Rectal smooth muscle tissue (tissue), 1 donor: ENCODE measurements around the gene TMEM200A.

Source experiments
- H3K27ac ChIP-seq: one replicate; pipeline ENCODE4 v1.7.0; 2013; ENCODE audit warnings: low read depth, low read length, inconsistent platforms
- H3K27me3 ChIP-seq: one replicate; pipeline ENCODE4 v1.7.0; 2013; ENCODE audit warnings: low read length; ENCODE audit not compliant: control insufficient read depth, insufficient read depth
- H3K36me3 ChIP-seq: one replicate; pipeline ENCODE4 v1.7.0; 2013; ENCODE audit warnings: low read length; ENCODE audit not compliant: control insufficient read depth, insufficient read depth
- H3K4me1 ChIP-seq: one replicate; pipeline ENCODE4 v1.7.0; 2013; ENCODE audit warnings: low read length; ENCODE audit not compliant: control insufficient read depth, insufficient read depth
- H3K4me3 ChIP-seq: one replicate; pipeline ENCODE4 v1.7.0; 2013; ENCODE audit warnings: low read length
- H3K9ac ChIP-seq: one replicate; pipeline ENCODE4 v1.7.0; 2013; ENCODE audit warnings: low read length

TMEM200A gene

DNA sequence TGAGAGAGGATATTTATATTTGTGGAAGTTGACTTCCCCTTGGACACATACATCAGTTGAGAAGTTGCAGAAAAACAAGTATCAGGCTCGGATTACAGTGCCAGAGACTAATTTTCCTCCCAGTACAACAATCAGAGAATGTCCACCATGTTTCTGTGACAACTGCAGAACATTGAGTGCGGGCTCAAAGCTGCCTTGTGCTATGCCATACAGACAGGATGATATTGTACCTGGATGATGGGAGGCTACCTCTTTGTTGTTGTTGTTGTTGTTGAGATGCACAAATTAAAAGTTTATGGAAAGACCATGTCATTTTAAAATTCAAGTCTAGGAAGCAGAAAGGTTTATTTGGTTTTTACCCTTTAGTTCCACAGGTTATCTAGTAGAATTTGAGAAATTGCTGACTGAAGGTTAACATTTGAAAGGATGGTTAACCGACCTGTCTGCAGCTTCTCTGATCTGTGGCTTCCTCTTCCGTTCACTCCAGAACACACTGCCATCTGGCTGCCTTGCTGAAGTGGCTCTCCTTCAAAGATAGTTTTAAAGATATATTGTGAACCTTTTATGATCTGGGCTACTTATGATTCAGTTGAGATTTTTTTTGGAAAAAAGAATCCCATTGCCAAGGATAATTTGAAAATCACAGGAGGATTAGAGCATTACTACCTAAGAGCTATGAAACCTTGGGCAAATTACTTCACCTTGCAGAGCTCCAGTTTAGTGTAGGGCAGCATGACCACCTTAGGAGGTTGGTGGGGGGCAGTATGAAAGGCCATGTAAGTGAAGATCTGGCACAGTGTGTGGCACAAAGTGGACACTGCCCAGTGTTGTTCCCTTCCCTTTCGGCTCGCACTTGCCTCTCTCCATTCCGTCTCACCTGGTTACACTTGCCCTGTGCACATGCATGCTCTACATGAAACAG, 15.9 kb downstream of the TMEM200A start:
- Histone ChIP-seq H3K4me3 (no peak overlapping the region), H3K4me1 (no peaks in the 10 kb centered on the region), H3K27ac (no peak overlapping the region), H3K9ac (no peak overlapping the region), H3K36me3 (no peaks in the 10 kb centered on the region), H3K27me3 (no peaks in the 10 kb centered on the region)

DNA sequence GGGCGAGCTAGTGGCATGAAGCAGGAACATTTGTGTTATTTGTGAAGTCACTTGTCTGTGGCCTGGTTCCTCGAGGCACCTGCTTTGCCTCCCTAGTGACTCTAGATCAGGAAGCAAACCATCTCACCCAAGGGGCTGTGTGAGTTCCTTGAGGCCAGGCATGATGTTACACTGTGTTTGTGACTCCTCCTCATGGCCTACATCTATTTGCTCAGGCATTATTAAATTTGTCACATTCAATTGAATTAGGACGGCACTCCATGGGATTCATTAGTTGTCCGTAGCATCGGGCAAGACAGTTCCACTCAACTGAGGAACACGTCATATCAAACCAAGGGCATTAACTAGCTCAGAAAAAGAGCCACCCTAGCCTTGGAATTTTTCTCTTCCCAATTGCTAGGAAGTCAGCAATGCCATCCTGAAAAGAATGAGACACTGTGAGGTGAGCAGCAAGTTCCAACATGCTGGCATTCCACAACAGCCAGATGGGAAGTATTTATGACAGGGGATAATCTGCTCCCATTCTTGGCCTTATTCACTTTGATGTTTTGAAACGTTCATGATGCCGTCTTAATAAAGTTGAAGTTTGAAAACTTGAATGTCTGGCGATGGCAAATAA, 17.2 kb downstream of the TMEM200A start:
- Histone ChIP-seq H3K9ac (no peak overlapping the region), H3K4me3 (no peak overlapping the region), H3K36me3 (no peaks in the 10 kb centered on the region)

DNA sequence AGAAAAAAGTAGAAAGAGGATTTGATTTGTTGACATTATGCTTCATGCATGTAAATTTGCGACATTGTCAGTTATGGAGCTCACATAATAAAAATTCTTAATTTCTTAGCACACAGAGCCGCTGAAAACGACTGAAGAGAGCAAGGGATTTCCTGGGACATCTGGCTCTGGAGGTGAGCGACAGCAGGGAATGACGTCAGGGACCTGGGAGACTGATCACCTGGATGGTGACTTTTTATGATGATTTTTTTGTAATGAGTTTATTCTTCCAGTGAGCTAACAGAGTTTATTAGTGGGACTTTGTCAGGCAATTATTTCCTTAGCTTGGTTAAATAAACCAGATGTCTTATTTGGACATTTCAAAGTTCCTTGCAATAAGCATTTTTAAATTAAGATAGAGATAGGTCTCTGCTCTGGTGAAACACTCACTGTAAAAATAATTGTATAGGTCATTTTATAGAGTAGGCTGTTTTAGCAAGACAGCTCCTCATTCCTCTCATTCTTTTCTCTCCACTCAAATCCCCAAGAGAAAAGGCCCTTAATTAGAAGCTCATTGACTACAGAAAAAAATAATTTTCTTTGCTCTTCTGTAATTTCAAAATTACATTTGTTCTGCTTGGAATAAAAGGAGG, 19.4 kb downstream of the TMEM200A start:
- Histone ChIP-seq H3K9ac (no peak overlapping the region), H3K27me3 (no peaks in the 10 kb centered on the region), H3K4me1 (no peaks in the 10 kb centered on the region), H3K27ac (no peak overlapping the region), H3K36me3 (no peaks in the 10 kb centered on the region), H3K4me3 (no peak overlapping the region)

More for the DNA sequence above, 17.2 kb downstream of the TMEM200A start:
- Histone ChIP-seq H3K27ac (no peak overlapping the region), H3K27me3 (no peaks in the 10 kb centered on the region), H3K4me1 (no peaks in the 10 kb centered on the region)

DNA sequence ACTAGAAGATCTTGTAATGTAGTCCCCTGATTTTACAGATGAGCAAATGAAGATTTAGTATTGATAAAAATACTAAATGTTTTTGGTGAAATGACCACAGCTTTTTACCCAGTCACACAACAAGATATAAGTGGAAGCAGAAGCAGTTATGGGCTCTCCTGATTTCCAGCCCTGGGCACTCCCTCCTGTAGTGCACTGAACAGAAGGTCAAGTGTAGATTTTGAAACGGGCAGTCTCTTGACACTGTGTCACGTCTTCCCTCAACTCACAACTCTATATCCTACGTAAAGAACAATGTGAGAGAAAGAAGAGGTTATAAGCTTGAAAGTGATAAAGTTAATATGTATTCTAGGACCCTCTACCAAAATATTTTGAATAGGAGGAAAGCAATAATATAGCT, 23.3 kb downstream of the TMEM200A start:
- Histone ChIP-seq H3K27me3 (no peaks in the 10 kb centered on the region), H3K4me1 (no peaks in the 10 kb centered on the region), H3K9ac (no peak overlapping the region), H3K36me3 (no peaks in the 10 kb centered on the region), H3K27ac (no peak overlapping the region), H3K4me3 (no peak overlapping the region)

DNA sequence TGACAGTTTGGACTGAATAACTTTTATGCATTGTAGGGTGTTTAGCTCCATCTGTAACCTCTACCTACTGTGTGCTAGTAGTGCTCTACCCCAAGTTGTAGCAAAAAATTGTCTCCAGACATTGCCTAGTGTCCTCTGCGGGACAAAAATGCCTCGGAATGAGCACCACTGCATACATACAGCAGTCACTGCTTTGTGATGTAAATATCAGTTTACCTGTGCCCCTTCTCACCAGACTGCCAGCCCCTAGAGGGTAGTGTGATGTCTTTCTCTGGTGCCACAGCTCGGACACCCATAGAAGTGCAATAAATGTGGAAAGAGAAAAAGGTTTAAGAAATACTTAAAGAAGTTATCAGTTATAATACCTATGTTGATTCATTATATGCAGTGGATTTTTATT, 25.1 kb downstream of the TMEM200A start:
- Histone ChIP-seq H3K36me3 (no peaks in the 10 kb centered on the region), H3K27ac (no peak overlapping the region), H3K4me3 (no peak overlapping the region), H3K27me3 (no peaks in the 10 kb centered on the region), H3K9ac (no peak overlapping the region), H3K4me1 (no peaks in the 10 kb centered on the region)

DNA sequence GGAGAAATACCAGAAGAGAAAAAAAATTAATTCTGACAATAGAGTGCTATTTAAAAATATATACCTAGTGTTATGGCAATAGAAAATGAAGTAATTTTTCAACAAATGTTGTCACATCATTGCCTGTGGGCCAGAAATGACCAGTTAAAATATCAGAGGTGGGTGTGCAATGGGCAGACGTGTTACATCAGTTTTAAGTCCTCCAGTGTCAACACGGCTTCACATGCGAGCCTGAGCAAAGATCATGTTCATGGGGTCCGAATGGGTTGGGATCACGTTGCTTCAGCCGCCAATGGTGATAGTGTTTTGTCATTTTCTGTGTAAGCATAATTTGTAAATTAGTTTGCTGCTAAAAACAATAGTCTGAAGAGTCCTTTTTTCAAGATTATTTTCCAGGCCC, 27.5 kb downstream of the TMEM200A start:
- H3K36me3 ChIP-seq = no peaks in the 10 kb centered on the region
- no peaks in the 10 kb centered on the region for H3K4me1 ChIP-seq
- H3K27me3 ChIP-seq = no peaks in the 10 kb centered on the region
- no peak overlapping the region for H3K4me3 ChIP-seq
- no peak overlapping the region for H3K27ac ChIP-seq
- no peak overlapping the region for H3K9ac ChIP-seq

DNA sequence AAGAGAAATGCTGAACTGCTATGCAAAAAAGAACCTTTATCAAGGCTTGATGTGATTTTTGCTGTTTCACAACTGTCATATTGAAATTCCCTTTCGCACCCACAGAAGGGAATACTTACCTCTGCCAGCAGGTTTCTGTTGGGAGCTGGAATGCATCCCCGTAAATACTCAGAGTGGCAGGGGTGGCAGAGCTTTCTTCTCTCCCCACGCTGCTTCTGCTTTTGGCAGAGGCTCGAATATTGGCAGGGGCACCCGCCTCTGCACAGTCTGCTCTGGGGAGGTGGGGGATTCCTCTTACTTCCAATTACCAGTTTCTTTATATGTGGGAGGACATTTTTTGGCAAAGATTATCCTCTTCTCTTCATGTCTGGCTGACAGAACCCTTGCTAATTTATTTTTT, 28.4 kb downstream of the TMEM200A start:
- Histone ChIP-seq H3K36me3 (no peaks in the 10 kb centered on the region), H3K27ac (no peak overlapping the region), H3K4me1 (no peaks in the 10 kb centered on the region), H3K4me3 (no peak overlapping the region), H3K27me3 (no peaks in the 10 kb centered on the region), H3K9ac (no peak overlapping the region)

DNA sequence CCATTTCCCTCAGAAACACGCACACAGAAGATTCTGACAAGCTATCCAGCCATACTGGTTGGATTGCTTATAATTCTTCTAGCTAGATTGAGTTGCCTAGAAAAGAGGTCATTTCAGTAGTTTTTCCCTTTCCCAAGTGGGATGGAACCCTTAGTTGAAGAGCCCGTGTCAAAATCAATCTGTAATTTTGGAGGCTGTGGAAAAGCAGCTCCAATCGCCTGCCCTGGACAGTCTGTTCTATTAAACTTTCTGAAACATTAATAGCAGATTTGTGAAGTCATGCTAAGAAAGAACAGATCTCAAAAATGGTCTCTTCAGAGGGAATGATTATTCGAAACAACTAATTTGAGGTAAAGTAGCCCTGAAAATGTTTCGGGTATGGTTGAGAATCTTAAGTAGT, 29.3 kb downstream of the TMEM200A start:
- no peaks in the 10 kb centered on the region for H3K36me3 ChIP-seq

DNA sequence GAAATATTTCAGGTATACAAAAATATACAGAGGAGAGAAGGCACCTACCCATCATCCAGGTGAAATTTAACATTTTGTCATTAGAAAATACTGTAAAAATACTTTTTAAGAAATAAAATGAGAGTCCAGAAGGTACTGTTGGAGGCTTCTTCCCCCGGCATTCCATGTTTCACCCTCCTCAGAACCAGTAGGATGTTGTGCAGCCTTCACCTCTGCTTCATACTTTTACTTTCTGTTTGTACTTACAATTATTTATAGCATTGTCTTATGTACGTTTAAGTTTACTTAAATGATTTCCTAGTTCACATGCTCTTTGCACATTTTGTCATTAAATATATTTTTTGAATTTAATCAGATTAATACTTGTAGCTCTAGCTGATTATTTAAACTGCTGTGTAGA, 30.9 kb downstream of the TMEM200A start:
- Histone ChIP-seq H3K4me3 (no peak overlapping the region), H3K36me3 (no peaks in the 10 kb centered on the region)

More for the DNA sequence above, 29.3 kb downstream of the TMEM200A start:
- Histone ChIP-seq H3K27ac (no peak overlapping the region), H3K27me3 (no peaks in the 10 kb centered on the region), H3K9ac (no peak overlapping the region), H3K4me3 (no peak overlapping the region), H3K4me1 (no peaks in the 10 kb centered on the region)

DNA sequence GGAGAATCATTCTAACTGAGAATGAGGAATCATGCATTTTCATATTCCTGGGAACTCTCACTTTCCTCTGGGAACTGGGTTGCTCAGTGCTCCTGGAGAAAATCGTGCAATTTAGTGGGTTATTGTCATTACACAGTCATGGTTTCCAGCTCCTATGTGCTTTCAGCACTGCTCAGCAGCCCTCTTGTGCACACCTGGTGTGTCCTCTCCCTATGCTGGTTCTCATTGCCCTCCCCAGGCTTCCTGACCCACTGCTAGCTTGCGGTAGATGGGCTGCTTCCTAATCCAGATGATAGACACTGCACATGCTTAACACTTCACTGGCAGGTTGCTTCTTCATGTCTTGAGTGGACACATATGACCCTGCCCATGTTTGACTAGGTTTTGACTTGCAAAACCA, 39.7 kb downstream of the TMEM200A start:
- no peaks in the 10 kb centered on the region for H3K36me3 ChIP-seq

More for the DNA sequence above, 30.9 kb downstream of the TMEM200A start:
- no peaks in the 10 kb centered on the region for H3K27me3 ChIP-seq
- no peak overlapping the region for H3K9ac ChIP-seq
- no peaks in the 10 kb centered on the region for H3K4me1 ChIP-seq
- H3K27ac ChIP-seq = no peak overlapping the region

DNA sequence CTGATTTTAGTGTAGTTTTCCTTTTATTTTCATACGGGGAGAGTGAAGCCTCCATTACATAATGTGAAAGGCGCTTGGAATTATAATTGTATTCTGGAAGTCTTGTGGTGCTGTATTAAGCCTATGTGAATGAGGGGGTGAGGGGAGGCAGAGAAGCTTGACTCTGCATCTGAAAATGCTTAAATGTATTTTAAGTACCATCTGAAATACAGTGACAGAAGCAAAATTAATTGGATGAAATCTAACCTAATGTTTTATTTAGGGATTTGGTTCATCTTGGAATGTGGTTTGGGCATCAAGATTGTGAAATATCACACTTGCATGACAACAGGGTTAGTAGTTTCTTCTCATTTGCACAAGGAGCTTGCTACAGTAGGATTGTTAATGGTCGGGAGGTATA, 41.2 kb downstream of the TMEM200A start:
- Histone ChIP-seq H3K9ac (no peak overlapping the region), H3K27me3 (no peaks in the 10 kb centered on the region), H3K36me3 (no peaks in the 10 kb centered on the region), H3K27ac (no peak overlapping the region), H3K4me3 (no peak overlapping the region), H3K4me1 (no peaks in the 10 kb centered on the region)

More for the DNA sequence above, 39.7 kb downstream of the TMEM200A start:
- no peaks in the 10 kb centered on the region for H3K27me3 ChIP-seq
- no peaks in the 10 kb centered on the region for H3K4me1 ChIP-seq
- H3K27ac ChIP-seq = no peak overlapping the region
- no peak overlapping the region for H3K9ac ChIP-seq
- H3K4me3 ChIP-seq = no peak overlapping the region

DNA sequence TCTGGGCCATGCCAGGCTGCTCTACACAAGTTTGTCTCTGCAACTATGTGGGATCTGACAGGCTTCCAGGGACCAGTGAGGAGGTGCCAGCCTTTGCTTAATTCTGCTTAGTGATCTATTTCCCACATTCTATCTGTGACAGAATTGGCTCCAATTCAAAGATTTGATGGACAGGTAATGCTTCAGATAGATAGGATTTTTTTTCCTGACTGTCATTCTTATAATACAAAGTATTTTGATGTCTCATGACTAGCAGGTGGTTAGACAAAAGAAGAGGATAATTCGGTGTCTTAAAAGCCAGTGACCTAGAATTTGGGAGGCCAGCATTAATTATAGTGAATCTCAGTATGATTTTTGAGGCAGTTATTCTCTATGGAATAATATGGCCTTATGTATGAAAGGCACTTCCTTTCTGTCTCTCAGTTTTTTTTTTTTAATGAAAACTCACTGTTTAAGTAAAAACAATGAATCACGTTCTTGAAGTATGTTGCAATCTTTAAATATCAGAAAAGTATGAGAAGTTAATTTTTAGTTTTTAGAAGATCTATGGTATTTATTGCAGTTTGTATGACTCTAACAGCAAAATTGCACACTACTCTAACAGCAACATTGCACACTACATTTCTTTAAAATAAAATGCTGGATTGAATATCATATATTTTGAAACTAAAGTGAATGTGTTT, 43.7 kb downstream of the TMEM200A start:
- H3K9ac ChIP-seq = no peak overlapping the region
- H3K27ac ChIP-seq = no peak overlapping the region
- no peaks in the 10 kb centered on the region for H3K36me3 ChIP-seq
- H3K27me3 ChIP-seq = no peaks in the 10 kb centered on the region
- H3K4me3 ChIP-seq = no peak overlapping the region
- H3K4me1 ChIP-seq = no peaks in the 10 kb centered on the region
